HL-60/S4 treated with retinoic acid at 250 ng/mL for 4 days and 3 days (cell line): ENCODE measurements around the gene NAA16.
"Not testable (repeated sequence)": the region's sequence is repeated elsewhere in the genome, so short reads cannot be mapped to it uniquely, and the experiment has no call there.

Source experiments
- in situ Hi-C: fragments of 300-500 bp; cut with MboI; formaldehyde crosslinking; loops from 2 replicates; pipeline ENCODE4 v1.7.0; 2022; ENCODE audit warnings: low sequenced_read_pairs

The NAA16 gene

DNA sequence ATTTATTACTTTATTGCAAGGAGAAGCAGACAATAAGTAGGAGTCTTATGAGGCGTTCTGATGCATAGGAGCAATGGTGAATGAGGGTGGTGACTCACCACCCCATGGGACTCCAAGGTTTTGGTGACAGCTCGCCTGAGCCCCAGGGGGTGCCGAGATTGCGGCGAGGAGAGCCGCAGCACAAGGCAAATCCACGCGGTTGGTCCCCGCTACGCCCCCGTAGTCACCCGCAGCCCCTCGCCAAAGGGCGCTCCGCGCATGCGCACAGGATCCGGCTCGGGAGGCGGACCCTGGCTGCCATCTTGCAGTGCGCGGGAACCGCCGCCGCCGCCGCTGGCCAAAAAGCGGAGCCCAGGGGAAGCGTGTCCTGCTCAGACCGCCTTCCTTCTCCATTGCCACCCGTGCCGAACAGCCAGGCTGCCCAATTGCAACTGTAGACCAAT, at the start of gene NAA16:
NAA16 (plus strand) TSS at position 305 of the 443 bp plus-strand sequence. CDS start 262 bp downstream, outside the sequence.
- in situ Hi-C loops: no loop called here

DNA sequence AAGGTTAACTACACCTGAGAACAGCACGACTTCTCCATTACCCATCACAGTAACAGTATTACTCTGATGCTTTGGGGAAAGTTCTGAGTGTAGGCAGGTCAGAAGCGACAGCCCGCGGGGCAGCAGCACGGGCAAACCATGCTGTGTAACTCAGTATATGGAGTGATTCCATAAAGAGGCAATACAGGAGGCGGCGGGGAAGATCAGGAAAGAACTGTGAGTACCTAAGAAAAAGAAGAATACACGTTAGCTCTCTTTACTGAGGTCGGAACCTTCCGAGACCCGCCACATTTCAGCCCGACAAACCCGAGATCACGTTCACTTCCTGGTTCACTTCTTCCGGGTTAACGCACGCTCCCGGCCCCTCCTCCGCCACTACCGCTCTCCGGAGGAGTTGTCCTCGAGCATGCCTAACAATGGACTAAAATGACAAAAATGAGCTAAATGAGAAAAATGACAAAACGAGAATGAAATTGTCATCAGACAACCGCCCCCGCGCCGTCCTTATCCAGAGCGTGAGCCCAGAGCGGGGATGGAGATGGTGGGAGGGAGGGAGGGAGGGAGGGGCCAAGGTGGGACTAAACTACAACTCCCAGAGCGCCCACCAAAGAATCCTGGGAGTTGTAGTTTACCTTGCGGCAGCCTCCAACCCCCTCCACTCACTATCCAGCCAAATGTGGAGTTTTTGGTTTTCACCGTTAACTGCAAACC, 47.7 kb upstream of the NAA16 start, which contains the start of gene MTRF1:
MTRF1 (minus strand) TSS at position 316 of the 711 bp plus-strand sequence. CDS start 2,669 bp downstream, outside the sequence.
- in situ Hi-C loops: no loop called here

DNA sequence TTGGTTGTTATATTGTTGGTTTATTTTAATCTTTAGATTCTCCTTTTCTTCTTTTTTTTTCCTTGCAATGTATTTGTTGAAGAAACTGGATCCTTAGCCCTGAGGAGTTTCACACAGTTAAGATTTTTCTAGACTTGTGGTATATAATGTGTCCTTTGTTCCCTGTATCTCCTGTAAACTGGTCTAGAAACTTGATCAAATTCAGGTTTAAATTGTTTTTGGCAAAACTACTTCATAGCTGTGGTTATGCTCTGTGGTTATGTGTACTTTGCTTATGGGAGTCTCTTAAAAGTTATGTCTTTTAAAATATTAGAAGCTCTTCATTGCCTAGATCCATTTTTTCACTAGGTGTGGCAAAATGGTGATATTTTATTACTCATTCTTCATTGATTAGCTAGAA, 44.0 kb upstream of the NAA16 start:
- in situ Hi-C loops: no loop called here

DNA sequence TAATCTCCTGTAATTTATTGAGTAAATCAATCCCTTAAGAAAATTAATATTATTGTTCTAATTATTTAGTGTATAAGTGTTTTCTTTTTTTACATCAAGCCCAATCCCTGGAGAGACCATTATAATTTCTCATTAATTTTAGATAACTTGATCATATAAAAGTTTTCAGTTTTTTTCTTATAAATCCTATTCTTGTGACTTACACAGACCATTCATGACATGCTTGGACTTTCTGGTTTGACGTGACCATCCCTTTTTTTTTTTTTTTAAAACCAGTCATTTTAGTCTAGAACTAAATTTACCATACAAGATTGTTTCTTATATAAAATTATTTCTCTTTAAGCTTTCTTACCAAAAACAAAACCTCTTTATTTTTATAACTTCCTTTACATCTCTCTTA, 42.3 kb upstream of the NAA16 start:
- in situ Hi-C loops: no loop called here

DNA sequence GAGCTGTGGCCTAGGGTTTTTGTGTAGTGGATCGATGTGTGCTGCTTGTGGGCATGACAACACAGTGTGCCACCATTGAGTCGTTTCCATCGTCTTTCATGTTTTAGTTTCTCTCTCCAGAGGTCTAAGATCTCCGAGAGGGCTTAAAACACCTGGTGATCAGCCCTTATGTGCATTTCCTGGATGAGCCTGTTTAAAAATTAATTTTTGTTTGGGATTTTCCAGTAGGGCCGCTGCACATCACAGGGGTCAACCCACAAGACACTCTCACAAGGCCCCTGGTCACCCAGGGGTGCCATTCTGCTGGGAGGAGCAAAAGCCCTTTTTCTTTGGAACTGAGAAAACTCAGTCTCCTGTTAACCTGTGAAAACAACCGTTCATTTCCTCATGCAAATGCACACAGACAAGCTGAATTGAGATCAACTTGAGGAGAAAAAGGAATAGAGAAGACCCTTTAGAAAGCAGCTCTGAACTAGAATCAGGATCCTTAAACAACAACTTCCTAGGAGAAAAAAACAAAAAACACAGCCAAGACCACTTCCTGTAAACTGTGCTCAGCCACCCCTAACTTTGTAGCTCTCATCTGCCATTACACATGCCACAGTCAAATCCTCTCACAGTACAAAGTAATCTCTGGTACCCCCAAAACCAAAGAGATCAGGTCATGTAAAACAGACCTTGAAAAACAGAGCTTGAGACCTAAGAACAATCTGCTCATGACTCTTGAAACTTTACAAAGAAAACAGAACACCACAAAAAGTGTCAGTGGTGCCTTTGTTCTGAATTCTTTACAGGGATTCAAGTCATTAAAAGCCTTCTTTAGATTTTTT, 39.4 kb upstream of the NAA16 start:
- in situ Hi-C loops: no loop called here

DNA sequence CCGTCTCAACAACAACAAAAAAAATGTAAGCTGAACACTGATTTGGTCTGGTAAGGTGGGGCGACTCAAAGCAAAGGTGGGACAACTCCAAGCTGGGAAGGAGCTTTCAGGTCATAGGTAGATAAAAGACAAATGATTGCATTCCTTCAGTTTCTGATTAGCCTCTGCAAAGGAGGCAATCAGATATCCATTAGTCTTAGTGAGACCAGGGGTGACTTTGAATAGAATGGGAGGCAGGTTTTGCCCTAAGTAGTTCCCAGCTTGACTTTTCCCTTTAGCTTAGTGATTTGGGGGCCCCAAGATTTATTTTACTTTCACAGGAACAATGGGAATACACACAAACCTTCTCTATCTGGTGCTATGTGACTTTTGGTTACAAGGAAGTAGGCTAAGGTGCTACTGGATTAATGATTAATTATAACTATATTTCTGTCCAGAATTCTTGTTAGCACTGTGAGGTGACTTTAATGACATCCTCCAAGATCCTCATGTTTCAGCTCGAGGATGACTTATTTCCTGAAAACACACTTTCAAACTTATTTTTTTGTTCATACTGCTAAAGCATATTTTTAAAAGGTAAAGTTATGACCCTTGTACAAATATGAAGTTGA, 37.1 kb upstream of the NAA16 start:
- in situ Hi-C loops: no loop called here

DNA sequence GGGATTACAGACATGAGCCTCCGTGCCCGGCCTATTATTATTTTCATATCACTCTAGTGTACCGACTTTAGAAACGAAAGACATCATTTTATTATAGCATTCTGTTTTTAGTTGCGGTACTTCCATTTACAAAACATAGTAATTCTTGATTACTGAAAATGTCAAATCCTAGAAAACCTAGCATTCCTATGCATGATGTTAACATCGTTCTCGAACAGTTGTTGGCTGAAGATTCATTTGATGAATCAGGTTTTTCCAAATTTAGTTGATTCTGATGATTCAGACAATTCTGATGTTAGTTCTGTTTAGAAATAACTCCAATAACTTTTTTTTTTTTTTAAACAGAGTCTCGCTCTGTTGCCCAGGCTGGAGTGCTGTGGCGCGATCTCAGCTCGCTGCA, 36.2 kb upstream of the NAA16 start:
- in situ Hi-C loops: no loop called here

DNA sequence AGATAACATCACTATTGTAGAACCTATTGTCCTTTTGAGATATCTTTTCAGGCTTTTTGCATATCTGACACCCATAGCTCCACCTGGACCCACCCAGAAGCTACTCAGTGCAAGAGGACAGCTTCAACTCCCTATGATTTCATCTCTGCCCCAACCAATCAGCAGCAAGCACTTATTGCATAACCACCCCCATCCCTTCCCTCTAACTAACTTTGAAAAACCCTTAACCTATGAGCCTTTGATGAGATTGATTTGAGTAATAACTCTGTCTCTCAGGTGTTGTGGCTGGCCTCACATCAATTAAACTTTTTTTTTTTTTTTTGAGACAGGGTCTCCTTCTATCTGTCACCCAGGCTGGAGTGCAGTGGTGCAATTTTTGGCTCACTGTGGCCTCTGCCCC, 34.2 kb upstream of the NAA16 start:
- in situ Hi-C loops: no loop called here

DNA sequence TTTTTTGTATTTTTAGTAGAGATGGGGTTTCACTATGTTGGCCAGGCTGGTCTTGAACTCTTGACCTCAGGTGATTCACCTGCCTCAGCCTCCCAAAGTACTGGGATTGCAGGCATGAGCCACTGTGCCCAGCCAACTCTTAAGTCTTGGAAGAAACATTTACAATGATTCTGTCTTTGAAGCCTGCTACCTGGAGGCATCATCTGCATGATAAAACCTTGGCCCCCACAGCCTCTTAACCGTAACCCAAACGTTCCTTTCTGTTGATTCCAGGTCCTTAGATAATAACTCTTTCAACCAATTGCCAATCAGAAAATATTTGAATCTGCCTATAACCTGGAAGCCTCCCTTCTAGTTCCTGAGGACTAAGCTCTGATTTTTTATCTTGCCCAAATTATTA, 31.9 kb upstream of the NAA16 start:
- in situ Hi-C loops: not testable (repeated sequence)

DNA sequence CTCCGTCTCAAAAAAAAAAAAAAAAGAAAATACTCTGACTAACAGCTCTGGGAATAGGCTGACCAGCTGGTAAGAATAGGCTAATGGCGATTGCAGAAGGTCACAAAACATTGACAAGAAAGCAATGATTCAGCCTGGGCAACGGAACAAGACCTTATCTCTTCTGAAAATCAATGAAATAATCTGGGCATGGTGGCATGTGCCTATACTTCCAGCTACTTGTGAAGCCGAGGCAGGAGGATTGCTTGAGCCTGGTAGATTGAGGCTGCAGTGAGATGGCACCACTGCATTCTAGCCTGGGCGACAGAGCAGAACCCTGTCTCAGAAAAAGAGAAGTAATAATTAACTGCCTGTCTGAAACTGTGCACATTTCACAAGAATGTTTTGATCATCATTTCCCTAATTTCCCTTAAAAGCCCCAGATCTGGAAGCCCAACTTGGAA, 28.9 kb upstream of the NAA16 start:
- in situ Hi-C loops: no loop called here

DNA sequence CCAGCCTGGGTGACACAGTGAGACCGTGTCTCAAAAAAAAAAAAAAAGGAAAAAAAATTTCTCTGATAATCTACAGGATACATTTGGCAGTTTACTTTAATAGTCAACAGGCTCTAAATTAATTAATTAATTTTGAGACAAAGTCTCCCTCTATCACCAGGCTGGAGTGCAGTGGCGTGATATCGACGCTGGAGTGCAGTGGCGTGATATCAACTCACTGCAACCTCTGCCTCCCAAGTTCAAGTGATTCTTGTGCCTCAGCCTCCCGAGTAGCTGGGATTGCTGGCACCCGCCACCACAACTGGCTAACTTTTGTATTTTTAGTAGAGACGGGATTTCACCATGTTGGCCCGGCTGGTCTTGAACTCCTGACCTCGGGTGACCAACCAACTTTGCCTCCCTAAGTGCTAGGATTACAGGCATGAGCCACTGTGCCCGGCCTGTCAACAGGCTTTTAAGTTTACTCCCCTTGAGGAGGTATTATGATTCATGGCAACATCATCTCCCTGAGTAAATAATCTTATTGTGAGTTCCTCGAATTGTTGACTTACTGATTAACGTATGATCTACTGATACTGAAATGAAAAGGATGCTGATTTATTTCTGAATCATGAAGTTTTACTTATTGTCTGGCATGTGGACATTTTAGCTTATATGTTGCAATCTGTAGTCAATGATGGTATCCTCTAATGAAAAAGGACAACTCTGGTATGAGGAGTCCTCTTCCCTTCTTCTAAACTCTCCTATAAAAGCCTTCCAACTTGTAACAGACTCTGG, 26.4 kb upstream of the NAA16 start:
- in situ Hi-C loops: no loop called here

DNA sequence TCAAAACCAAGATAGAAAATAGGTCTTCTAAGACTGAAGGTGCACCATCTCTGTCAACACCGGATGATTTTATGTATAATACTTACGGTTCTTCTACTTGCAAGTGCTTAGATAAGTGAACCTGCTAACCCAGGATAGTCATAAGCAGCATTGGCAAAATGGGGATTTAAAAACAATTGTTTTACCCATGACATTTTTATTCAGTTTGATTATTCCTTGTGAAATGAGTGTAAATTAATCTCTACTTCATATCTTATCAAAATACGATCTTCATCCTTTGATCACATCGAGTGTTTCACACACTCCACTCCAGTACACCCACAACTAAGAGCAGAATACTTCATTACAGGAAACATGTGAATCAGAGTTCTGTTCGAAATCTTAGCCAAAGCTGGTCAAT, 24.7 kb upstream of the NAA16 start:
- in situ Hi-C loops: no loop called here

DNA sequence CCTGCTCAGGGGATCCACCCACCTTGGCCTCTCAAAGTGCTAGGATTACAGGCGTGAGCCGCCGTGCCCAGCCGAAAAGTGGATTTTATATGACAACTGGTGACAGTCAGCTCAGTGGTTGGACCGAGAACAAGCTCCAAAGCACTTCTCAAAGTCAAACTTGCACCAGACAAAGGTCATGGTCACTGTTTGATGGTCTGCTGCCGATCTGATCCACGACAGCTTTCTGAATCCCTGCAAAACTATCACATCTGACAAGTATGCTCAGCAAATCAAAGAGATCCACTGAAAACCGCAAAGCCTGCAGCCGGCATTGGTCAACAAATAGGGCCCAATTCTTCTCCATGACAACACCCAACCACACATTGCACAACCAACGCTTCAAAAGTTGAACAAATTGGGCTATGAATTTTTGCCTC, 21.6 kb upstream of the NAA16 start:
- in situ Hi-C loops: no loop called here

DNA sequence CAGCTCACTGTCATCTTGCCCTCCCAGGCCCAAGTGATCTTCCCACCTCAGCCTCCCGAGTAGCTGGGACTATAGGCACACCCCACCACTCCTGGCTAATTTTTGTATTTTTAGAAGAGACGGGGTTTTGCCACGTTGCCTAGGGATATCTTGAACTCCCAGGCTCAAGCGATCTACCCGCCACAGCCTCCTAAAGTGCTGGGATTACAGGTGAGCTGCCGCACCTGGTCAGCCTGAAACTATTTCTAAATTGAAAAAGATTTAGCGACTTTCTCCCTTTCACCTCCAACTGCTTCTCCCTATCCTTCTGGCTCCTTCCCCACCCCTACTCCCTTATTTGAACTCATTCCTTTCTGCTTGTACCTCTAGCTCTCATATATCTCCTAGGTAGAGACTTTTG, 19.8 kb upstream of the NAA16 start:
- in situ Hi-C loops: no loop called here

DNA sequence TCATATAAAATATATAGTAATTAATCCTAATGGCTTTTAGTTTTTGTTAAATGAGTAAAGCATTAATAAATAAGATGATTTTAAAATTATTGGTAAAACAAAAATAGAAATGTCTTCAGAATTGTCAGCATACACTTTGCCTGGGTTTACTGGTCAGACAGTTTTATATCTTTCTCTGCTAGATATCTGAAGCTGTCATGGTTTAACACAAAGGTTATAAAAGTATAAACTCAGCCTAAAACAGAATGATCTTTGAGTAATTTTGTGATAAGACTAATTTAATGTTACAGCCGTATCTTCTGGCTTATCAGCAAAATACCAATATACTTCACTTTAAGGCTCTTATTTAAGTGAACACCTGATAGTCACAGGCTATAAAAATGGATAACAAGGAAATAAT, 17.8 kb upstream of the NAA16 start:
- in situ Hi-C loops: no loop called here

DNA sequence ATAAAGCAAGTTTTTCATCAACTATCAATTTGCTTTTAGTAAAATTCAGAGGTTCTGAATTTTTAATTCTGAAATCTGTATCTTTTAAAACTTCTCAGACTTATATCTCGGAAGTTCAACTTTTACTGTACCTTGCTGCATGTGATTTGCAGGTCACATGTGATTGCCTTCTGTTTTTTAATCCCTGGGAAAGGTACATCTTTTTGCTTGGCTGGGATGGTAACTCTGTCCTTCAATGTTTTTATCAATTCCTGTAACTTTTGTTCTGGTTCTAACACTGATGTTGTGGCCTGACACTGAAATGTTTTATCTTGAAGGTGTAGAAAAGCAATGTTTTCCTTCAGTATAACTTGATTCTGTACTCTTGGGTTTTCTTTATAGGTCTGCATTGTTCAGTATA, 16.2 kb upstream of the NAA16 start:
- in situ Hi-C loops: no loop called here

DNA sequence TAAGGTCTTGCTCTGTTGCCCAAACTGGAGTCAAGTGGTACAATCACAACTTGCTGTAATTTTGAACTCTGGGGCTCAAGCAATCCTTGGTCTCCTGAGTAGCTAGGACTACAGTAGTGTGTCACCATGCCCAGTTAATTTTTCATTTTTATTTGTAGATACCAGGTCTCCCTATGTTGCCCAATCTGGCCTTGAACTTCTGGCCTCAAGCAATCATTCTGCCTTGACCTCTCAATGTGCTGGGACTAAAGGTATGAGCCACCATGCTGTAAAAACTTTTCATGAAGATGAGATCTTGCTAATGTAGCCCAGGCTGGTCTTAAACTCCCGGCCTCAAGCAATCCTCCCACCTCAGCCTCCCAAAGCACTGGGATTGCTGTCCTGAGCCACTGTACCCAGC, 15.1 kb upstream of the NAA16 start:
- in situ Hi-C loops: no loop called here

DNA sequence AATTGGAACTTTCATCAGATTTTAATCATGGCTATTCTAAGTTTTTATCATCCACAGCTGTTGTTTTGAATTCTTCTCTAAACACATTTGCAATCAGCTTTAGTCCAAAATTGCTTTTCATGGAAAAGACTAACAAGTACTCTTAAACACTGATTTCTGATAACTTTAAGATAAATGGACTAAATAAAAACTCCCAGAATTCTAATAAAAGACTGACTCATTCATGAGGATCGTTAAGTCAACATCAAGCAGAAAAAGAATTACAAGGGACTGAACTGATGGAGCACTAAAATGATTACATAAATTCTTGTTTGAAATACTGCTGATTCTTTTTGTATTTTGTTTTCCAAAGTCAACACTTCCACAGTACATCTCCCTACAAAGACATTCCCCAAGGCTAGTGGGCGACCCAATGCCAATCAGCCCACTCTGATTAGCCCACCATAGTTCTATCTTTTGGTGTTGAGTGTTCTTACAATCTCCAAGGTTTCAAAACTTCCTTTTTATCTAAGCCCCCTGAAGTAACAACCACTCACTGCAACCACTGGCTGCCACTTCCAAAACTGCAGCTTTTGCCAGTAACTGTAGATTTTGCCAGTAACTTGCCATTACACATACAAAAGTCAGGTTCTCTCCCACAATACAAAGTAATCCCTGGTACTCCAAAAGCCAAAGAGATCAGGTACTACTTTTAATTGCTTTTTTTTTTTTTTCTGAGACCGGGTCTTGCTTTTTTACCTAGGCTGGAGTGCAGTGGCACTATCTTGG, 14.0 kb upstream of the NAA16 start:
- in situ Hi-C loops: no loop called here

DNA sequence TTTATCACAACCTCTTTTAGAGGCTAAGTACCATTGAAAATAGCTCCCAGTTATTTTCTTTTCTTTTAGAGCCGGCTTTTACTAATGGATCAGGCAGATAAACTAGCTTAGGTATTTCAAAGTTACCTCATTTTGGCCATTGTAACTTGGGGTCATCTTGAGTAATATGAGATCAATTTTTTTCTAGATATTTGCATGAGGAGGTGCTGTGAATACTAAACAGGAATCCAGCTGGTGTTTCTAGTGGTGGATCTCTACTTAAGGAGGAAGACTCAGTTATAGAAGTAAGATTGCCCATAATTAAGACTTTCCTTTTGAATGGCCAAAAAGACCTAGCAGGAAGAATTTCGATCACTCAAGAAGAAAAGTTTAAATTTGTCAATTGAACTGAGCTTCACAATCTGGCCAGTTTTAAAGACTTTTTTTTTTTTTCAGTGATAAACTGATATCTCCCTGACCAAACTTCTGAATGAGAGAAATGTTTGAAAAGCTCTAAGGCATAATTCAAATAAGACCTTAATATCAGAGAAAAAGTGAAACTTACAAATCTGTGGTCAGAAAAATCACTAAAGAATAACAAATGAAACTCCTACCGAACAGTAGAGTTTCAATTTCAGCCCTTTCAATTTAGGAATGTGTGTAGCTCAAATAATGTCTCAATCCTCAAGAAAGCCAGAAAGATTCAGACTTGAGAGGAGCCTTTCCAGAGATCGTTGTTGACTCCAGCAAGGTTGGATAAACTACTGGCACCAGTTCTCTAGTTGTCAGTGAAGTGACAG, 11.6 kb upstream of the NAA16 start:
- in situ Hi-C loops: no loop called here
